Liver (tissue), 9 donors: ENCODE data around the gene OLFM4. TPM values are rescaled to one million over a fixed set of nuclear protein-coding genes. Genes with fewer than 3 reads are reported as not detected.

Source experiments
- DNase-seq: peaks from one replicate; pipeline ENCODE4 v3.0.0-alpha.2; 2017; ENCODE audit warnings: low spot score
- H3K27ac ChIP-seq, 2 donors: one replicate each; pipeline ENCODE4 v1.7.0; 2013; ENCODE audit warnings: inconsistent platforms in 2 of 2, low read length in 2 of 2, control low read depth in 1 of 2, low read depth in 1 of 2, mild to moderate bottlenecking in 1 of 2
- H3K27me3 ChIP-seq, 4 donors: one replicate each; pipeline versions ENCODE4 v1.6.1 to v1.7.0; 2013; ENCODE audit warnings: low read length in 3 of 4, inconsistent platforms in 1 of 4, mild to moderate bottlenecking in 1 of 4, moderate library complexity in 1 of 4; ENCODE audit not compliant: control insufficient read depth in 4 of 4, insufficient read depth in 4 of 4
- H3K36me3 ChIP-seq, 4 donors: one replicate each; pipeline versions ENCODE4 v1.6.1 to v1.7.0; 2013; ENCODE audit warnings: low read length in 3 of 4, mild to moderate bottlenecking in 3 of 4, low read depth in 1 of 4, moderate library complexity in 1 of 4; ENCODE audit not compliant: control insufficient read depth in 4 of 4, insufficient read depth in 3 of 4
- H3K4me1 ChIP-seq, 4 donors: one replicate each; pipeline versions ENCODE4 v1.6.1 to v1.7.0; 2013; ENCODE audit warnings: low read length in 3 of 4, mild to moderate bottlenecking in 3 of 4, moderate library complexity in 1 of 4; ENCODE audit not compliant: control insufficient read depth in 4 of 4, insufficient read depth in 4 of 4
- H3K4me3 ChIP-seq, 3 donors: one replicate each; pipeline versions ENCODE4 v1.6.1 to v1.7.0; 2013; ENCODE audit warnings: low read length in 3 of 3, control low read depth in 1 of 3, low read depth in 1 of 3, mild to moderate bottlenecking in 1 of 3
- H3K9ac ChIP-seq, 2 donors: one replicate each; pipeline ENCODE4 v1.7.0; 2013; ENCODE audit warnings: low read length in 2 of 2, mild to moderate bottlenecking in 2 of 2, moderate library complexity in 2 of 2, control low read depth in 1 of 2, low read depth in 1 of 2
- H3K9me3 ChIP-seq, 4 donors: one replicate each; pipeline versions ENCODE4 v1.6.1 to v1.7.0; 2013; ENCODE audit warnings: low read length in 3 of 4; ENCODE audit not compliant: control insufficient read depth in 4 of 4
- EGR1 ChIP-seq, 2 donors: IDR thresholded peaks; 2 replicates each; pipeline ENCODE4 v1.6.1; 2016 to 2018; ENCODE audit warnings: antibody characterized with exemption in 2 of 2, low read depth in 2 of 2
- FOXA1 ChIP-seq: IDR thresholded peaks from 2 replicates; pipeline ENCODE4 v1.6.1; 2016; ENCODE audit warnings: antibody characterized with exemption
- FOXA2 ChIP-seq: IDR thresholded peaks from 2 replicates; pipeline ENCODE4 v1.6.1; 2016; ENCODE audit warnings: antibody characterized with exemption
- GABPA ChIP-seq, 2 donors: IDR thresholded peaks in 1 of 2; conservative IDR thresholded peaks in 1 of 2; 2 replicates each; pipeline ENCODE4 v1.6.1; 2016; ENCODE audit warnings: antibody characterized with exemption in 2 of 2, mild to moderate bottlenecking in 1 of 2, moderate library complexity in 1 of 2
- HNF4A ChIP-seq, 2 donors: conservative IDR thresholded peaks; 2 replicates each; pipeline ENCODE4 v1.6.1; 2016; ENCODE audit warnings: antibody characterized with exemption in 2 of 2, mild to moderate bottlenecking in 2 of 2
- HNF4G ChIP-seq: IDR thresholded peaks from 2 replicates; pipeline ENCODE4 v1.6.1; 2016; ENCODE audit warnings: antibody characterized with exemption
- JUND ChIP-seq, 2 donors: IDR thresholded peaks; 2 replicates each; pipeline ENCODE4 v1.6.1; 2016; ENCODE audit warnings: antibody characterized with exemption in 2 of 2
- NR2F2 ChIP-seq: IDR thresholded peaks from 2 replicates; pipeline ENCODE4 v1.6.1; 2016; ENCODE audit warnings: antibody characterized with exemption
- RAD21 ChIP-seq, 2 donors: IDR thresholded peaks; 2 replicates each; pipeline ENCODE4 v1.6.1; 2016; ENCODE audit warnings: antibody characterized with exemption in 2 of 2, mild to moderate bottlenecking in 2 of 2
- RXRA ChIP-seq, 2 donors: IDR thresholded peaks; 2 replicates each; pipeline ENCODE4 v1.6.1; 2017 to 2018; ENCODE audit warnings: antibody characterized with exemption in 2 of 2, mild to moderate bottlenecking in 1 of 2
- SP1 ChIP-seq: IDR thresholded peaks from 2 replicates; pipeline ENCODE4 v1.6.1; 2018; ENCODE audit warnings: antibody characterized with exemption, mild to moderate bottlenecking
- TAF1 ChIP-seq: conservative IDR thresholded peaks from 2 replicates; pipeline ENCODE4 v1.6.1; 2016; ENCODE audit warnings: antibody characterized with exemption, mild to moderate bottlenecking
- YY1 ChIP-seq: IDR thresholded peaks from 2 replicates; pipeline ENCODE4 v1.6.1; 2016; ENCODE audit warnings: antibody characterized with exemption, mild to moderate bottlenecking
- WGBS: extraction: QIAGEN DNeasy Blood & Tissue Kit; methylation state at CpG from one replicate; pipeline ENCODE4 v1.1.7; 2013; 5-methylcytosine and 5-hydroxymethylcytosine counted together
- polyA plus RNA-seq, 2 donors: library from polyadenylated mRNA; stranded (reverse) in 1 of 2; unstranded in 1 of 2; fragments of 200-250 nt in 1 of 2; fragments of >200 nt in 1 of 2; fragmentation: Nextera tagmentation in 1 of 2; extraction: Ambion mirVana in 1 of 2; gene quantifications; one replicate each; pipeline versions ENCODE4 v1.2.1 to v1.2.3, GENCODE V29; 2013 to 2015
- total RNA-seq, 2 donors: library from RNA; depleted of rRNA; stranded (reverse); fragments of >200 nt; gene quantifications; one replicate each; pipeline ENCODE4 v1.2.3, GENCODE V29; 2014
- TF ChIP-seq, protein P1 (sequence below): IDR thresholded peaks from 2 replicates; pipeline ENCODE4 v1.6.1; 2016; ENCODE audit warnings: antibody characterized with exemption
- TF ChIP-seq, protein P2 (sequence below): IDR thresholded peaks from 2 replicates; pipeline ENCODE4 v1.6.1; 2016; ENCODE audit warnings: antibody characterized with exemption, mild to moderate bottlenecking
- TF ChIP-seq, protein P3 (sequence below): fragments of 150-350 bp; IDR thresholded peaks from 2 replicates; pipeline ENCODE4 v1.5.1; 2017; ENCODE audit warnings: improper control_type of control experiment, low read depth, low read length; ENCODE audit not compliant: missing input control
- TF ChIP-seq, protein P4 (sequence below): IDR thresholded peaks from 2 replicates; pipeline ENCODE4 v1.6.1; 2016; ENCODE audit warnings: antibody characterized with exemption
- TF ChIP-seq, protein P5 (sequence below): IDR thresholded peaks from 2 replicates; pipeline ENCODE4 v1.6.1; 2016; ENCODE audit warnings: antibody characterized with exemption
- donor health status: healthy.
- donor health status: healthy.
- donor health status: healthy.
- donor health status: healthy.
- donor health status: healthy.

Gene OLFM4
- total and polyA plus RNA-seq, 4 donors: under 0.01 to 8.0 (median 0.66) TPM; not detected in 1

DNA sequence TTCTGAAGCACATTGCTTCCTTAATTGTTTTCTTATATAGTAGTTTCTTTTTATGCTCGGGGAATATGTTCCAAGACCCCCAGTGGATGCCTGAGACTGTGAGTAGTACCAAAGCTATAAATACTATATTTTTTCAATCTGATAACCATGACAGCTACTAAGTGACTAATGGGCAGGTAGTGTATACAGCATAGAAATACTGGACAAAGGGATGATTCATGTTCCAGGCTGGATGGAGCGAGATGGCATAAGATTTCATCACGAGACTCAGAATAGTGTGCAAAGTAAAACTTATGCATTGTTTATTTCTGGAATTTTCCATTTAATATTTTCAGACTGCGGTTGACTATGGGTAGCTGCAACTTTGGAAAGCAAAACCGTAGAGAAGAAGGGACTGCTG, 47.9 kb upstream of the OLFM4 start:
- Histone ChIP-seq H3K9me3 (no peaks in the 10 kb centered on the region), H3K4me1 (no peaks in the 10 kb centered on the region), H3K27me3 (peaks cover 0 to 4% (median 2%) of the 10 kb centered on the region in 4 donors), H3K9ac (no peak overlapping the region), H3K4me3 (no peak overlapping the region), H3K36me3 (no peaks in the 10 kb centered on the region), H3K27ac (no peak overlapping the region)
- TF ChIP-seq SP1 (no peak), TAF1 (no peak), YY1 (no peak), RXRA (IDR thresholded peaks at IDR 0.05) (no peak), HNF4G (no peak), GABPA (IDR thresholded peaks at IDR 0.05 in 1 of 2, conservative IDR thresholded peaks at IDR 0.05 in 1 of 2) (no peak), JUND (IDR thresholded peaks at IDR 0.05) (no peak), FOXA1 (no peak), HNF4A (conservative IDR thresholded peaks at IDR 0.05) (no peak), NR2F2 (no peak), RAD21 (IDR thresholded peaks at IDR 0.05) (no peak), EGR1 (IDR thresholded peaks at IDR 0.05; ENCODE audit: low read depth in 2 of 2) (no peak), FOXA2 (no peak)
- TF ChIP-seq, protein P1, sequence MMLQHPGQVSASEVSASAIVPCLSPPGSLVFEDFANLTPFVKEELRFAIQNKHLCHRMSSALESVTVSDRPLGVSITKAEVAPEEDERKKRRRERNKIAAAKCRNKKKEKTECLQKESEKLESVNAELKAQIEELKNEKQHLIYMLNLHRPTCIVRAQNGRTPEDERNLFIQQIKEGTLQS: no peak
- TF ChIP-seq, protein P2, sequence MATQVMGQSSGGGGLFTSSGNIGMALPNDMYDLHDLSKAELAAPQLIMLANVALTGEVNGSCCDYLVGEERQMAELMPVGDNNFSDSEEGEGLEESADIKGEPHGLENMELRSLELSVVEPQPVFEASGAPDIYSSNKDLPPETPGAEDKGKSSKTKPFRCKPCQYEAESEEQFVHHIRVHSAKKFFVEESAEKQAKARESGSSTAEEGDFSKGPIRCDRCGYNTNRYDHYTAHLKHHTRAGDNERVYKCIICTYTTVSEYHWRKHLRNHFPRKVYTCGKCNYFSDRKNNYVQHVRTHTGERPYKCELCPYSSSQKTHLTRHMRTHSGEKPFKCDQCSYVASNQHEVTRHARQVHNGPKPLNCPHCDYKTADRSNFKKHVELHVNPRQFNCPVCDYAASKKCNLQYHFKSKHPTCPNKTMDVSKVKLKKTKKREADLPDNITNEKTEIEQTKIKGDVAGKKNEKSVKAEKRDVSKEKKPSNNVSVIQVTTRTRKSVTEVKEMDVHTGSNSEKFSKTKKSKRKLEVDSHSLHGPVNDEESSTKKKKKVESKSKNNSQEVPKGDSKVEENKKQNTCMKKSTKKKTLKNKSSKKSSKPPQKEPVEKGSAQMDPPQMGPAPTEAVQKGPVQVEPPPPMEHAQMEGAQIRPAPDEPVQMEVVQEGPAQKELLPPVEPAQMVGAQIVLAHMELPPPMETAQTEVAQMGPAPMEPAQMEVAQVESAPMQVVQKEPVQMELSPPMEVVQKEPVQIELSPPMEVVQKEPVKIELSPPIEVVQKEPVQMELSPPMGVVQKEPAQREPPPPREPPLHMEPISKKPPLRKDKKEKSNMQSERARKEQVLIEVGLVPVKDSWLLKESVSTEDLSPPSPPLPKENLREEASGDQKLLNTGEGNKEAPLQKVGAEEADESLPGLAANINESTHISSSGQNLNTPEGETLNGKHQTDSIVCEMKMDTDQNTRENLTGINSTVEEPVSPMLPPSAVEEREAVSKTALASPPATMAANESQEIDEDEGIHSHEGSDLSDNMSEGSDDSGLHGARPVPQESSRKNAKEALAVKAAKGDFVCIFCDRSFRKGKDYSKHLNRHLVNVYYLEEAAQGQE: no peak
- TF ChIP-seq, protein P3, sequence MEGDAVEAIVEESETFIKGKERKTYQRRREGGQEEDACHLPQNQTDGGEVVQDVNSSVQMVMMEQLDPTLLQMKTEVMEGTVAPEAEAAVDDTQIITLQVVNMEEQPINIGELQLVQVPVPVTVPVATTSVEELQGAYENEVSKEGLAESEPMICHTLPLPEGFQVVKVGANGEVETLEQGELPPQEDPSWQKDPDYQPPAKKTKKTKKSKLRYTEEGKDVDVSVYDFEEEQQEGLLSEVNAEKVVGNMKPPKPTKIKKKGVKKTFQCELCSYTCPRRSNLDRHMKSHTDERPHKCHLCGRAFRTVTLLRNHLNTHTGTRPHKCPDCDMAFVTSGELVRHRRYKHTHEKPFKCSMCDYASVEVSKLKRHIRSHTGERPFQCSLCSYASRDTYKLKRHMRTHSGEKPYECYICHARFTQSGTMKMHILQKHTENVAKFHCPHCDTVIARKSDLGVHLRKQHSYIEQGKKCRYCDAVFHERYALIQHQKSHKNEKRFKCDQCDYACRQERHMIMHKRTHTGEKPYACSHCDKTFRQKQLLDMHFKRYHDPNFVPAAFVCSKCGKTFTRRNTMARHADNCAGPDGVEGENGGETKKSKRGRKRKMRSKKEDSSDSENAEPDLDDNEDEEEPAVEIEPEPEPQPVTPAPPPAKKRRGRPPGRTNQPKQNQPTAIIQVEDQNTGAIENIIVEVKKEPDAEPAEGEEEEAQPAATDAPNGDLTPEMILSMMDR: no peak
- TF ChIP-seq, protein P4, sequence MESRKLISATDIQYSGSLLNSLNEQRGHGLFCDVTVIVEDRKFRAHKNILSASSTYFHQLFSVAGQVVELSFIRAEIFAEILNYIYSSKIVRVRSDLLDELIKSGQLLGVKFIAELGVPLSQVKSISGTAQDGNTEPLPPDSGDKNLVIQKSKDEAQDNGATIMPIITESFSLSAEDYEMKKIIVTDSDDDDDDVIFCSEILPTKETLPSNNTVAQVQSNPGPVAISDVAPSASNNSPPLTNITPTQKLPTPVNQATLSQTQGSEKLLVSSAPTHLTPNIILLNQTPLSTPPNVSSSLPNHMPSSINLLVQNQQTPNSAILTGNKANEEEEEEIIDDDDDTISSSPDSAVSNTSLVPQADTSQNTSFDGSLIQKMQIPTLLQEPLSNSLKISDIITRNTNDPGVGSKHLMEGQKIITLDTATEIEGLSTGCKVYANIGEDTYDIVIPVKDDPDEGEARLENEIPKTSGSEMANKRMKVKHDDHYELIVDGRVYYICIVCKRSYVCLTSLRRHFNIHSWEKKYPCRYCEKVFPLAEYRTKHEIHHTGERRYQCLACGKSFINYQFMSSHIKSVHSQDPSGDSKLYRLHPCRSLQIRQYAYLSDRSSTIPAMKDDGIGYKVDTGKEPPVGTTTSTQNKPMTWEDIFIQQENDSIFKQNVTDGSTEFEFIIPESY: no peak
- TF ChIP-seq, protein P5, sequence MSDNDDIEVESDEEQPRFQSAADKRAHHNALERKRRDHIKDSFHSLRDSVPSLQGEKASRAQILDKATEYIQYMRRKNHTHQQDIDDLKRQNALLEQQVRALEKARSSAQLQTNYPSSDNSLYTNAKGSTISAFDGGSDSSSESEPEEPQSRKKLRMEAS: no peak
- WGBS: 74% methylated on average over 5 of the region's 5 CpGs
- no peak for DNase-seq
